ENCODE results near the gene SERPINA9.
"Not testable (repeated sequence)": the region's sequence is repeated elsewhere in the genome, so short reads cannot be mapped to it uniquely, and the experiment has no call there.

SERPINA9 gene

DNA sequence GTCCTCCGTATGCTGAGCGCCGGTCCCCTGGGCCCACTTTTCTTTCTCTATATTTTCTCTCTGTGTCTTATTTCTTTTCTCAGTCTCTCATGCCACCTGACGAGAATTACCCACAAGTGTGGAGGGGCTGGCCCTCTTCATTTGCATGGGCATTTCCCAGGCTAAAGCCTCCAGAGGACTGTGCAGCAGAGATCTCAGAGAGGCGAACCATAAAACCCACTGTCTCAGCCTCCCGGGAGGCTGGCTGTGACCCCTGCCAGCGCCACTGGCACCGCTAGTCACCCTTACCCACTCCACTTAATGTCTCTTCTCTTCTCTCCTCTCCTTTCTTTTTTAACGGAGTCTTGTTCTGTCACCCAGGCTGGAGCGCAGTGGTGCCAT lies 7.1 kb upstream of the SERPINA9 start:
- TF ChIP-seq, protein P1, sequence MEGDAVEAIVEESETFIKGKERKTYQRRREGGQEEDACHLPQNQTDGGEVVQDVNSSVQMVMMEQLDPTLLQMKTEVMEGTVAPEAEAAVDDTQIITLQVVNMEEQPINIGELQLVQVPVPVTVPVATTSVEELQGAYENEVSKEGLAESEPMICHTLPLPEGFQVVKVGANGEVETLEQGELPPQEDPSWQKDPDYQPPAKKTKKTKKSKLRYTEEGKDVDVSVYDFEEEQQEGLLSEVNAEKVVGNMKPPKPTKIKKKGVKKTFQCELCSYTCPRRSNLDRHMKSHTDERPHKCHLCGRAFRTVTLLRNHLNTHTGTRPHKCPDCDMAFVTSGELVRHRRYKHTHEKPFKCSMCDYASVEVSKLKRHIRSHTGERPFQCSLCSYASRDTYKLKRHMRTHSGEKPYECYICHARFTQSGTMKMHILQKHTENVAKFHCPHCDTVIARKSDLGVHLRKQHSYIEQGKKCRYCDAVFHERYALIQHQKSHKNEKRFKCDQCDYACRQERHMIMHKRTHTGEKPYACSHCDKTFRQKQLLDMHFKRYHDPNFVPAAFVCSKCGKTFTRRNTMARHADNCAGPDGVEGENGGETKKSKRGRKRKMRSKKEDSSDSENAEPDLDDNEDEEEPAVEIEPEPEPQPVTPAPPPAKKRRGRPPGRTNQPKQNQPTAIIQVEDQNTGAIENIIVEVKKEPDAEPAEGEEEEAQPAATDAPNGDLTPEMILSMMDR (IDR thresholded peaks at IDR 0.05; ENCODE audit: low read depth, low read length), result no peak
- no peak for DNase-seq (ENCODE audit: low read depth in 2 of 2)
- H3K4me3 ChIP-seq (replicated peaks in 1 of 2; ENCODE audit: low read depth in 2 of 2, low read length in 2 of 2), result no peak overlapping the region

DNA sequence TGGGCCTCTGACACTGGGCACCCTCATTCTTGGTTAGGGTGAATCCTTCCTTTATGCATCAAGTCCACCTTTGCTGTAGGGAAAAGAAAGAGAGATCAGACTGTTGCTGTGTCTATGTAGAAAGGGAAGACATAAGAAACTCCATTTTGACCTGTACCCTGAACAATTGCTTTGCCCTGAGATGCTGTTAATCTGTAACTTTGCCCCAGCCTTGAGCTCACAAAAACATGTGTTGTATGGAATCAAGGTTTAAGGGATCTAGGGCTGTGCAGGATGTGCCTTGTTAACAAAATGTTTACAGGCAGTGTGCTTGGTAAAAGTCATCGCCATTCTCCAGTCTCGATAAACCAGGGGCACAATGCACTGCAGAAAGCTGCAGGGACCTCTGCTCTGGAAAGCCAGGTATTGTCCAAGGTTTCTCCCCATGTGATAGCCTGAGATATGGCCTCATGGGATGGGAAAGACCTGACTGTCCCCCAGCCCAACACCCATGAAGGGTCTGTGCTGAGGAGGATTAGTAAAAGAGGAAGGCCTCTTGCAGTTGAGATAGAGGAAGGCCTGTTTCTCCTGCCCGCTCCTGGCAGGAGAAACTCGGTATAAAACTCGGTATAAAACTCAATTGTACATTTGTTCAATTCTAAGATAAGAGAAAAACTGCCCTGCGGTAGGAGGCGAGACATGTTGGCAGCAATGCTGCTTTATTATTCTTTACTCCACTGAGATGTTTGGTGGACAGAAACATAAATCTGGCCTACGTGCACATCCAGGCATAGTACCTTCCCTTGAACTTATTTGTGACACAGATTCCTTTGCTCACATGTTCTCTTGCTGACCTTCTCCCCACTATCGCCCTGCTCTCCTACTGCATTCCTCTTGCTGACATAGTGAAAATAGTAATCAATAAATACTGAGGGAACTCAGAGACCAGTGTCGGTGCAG lies 6.4 kb upstream of the SERPINA9 start:
- not testable (repeated sequence) for H3K4me3 ChIP-seq (replicated peaks in 1 of 2; ENCODE audit: low read depth in 2 of 2, low read length in 2 of 2); DNase-seq (ENCODE audit: low read depth in 2 of 2)

DNA sequence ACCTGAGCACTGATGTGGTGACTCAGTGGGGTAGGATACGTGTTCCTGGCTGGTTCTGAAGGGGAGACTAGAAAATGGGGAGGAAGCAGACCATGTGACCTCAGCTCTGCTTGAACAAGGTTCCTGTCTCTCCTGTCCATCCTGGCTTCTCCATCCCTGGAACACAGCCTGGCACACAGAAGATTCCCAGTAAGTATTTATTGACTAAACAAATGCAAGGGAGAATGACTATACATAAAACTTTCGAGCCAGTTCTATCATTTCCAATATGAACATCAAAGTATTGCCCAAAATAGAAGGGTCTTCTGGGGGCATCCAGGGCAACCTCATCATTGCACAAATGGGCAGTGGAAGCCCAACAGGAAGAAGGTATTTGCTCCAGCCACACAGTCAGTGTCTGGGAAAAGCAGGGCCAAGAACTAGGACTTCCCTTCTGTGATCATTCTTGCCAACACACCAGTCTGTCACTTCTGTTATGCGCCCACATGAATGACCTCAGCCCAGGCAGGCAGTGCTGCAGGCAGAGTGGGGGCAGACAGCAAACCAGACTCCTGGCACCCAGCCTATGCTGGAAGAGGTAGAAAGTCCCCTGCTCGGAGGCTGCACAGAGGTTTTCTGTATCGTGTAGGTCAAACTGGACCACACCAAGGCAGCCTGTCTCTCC lies 5.6 kb upstream of the SERPINA9 start:
- TF ChIP-seq, protein P1 (IDR thresholded peaks at IDR 0.05; ENCODE audit: low read depth, low read length), result no peak
- DNase-seq (ENCODE audit: low read depth in 2 of 2), result peak in 1 of 2 donors; percentile 66
- H3K4me3 ChIP-seq (replicated peaks in 1 of 2; ENCODE audit: low read depth in 2 of 2, low read length in 2 of 2), result no peak overlapping the region

DNA sequence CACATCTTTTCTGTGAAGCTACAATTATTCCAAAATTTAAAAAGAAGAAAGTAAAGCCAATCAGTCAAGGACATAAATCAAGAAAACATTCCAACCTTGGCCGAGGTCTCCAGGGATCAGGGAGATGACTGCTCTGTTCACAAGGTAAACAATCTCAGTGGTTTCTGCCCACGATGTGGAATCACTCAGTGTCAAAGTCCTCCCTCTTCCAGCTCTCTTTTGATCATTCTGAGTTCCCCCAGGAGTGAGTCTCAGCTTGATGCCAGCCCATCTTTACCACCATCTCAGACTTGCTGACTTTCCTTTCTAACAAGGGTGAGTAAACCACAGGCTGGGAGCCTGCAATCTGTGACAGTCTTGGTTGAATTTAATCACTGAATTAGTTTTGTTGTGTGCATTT lies 4.8 kb upstream of the SERPINA9 start:
- TF ChIP-seq, protein P1 (IDR thresholded peaks at IDR 0.05; ENCODE audit: low read depth, low read length), result no peak
- no peak overlapping the region for H3K4me3 ChIP-seq (replicated peaks in 1 of 2; ENCODE audit: low read depth in 2 of 2, low read length in 2 of 2)
- peak in 1 of 2 donors; percentile 43 for DNase-seq (ENCODE audit: low read depth in 2 of 2)

DNA sequence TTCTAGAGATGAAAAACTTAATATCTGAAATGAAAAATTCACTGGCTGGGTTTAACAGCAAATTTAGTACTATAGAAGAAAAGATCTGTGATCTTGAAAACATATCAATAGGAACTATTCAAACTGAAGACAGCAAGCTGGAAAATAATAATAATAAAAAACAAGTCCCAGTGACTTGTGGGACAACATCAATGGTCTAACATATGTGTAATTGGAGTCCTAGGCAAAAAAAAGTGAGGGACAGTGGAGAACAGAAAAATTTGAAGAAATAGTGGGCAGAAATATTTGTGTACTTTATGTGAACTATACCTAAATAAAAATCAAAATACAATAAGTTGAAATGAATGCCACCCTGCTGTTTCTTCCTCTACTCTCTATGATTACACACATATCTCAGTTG lies 2.4 kb upstream of the SERPINA9 start:
- no peak overlapping the region for H3K4me3 ChIP-seq (replicated peaks in 1 of 2; ENCODE audit: low read depth in 2 of 2, low read length in 2 of 2)
- TF ChIP-seq, protein P1 (IDR thresholded peaks at IDR 0.05; ENCODE audit: low read depth, low read length), result no peak
- DNase-seq (ENCODE audit: low read depth in 2 of 2), result no peak

DNA sequence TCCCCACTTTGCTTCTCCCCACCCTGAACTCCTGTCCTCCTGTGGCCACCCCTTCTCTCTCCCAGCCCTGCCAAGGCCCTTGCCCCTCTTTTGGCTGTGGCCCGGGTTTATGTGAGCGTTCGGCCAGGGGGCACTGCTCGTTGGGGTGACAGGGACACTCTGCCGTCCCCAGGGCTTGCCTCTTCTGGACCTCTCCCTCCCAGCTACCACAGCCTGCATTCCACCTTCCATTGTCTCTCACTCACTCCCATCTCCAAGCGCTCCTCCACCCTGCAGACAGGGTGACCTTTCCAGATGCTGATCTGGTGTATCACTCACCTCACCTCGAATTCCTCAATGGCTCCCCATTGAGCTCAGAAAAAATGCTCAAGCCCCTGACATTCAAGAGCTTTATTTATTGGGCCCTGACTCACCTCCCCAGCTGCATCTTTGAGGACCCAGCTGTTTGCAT lies 1.4 kb downstream of the SERPINA9 start:
- H3K4me3 ChIP-seq (replicated peaks in 1 of 2; ENCODE audit: low read depth in 2 of 2, low read length in 2 of 2), result no peak overlapping the region
- TF ChIP-seq, protein P1 (IDR thresholded peaks at IDR 0.05; ENCODE audit: low read depth, low read length), result no peak
- peak in 1 of 2 donors; percentile 25 for DNase-seq (ENCODE audit: low read depth in 2 of 2)
